ENCODE results near the gene XDH.

Gene XDH

GRCh38 chr2:31414601-31415241 is at the start of gene XDH:
TSS of gene XDH (minus strand) at chr2:31414742. CDS start at chr2:31414666, 76 bp downstream.
- CTCF ChIA-PET: interaction anchor here (0.5 to 1.8 kb wide), 5 partner anchors 13 to 1327 kb away, joined by 3 to 10 read pairs (median 3); no protein-coding TSS in a partner anchor
- TF ChIP-seq CTCF (conservative IDR thresholded peaks at IDR 0.05; ENCODE audit: low read depth): no peak
- POLR2A ChIA-PET (ENCODE audit: low non-redundant PET): no interaction called here
- no peak within 1 kb of the TSS for H3K27ac ChIP-seq
- DNase-seq (ENCODE audit: low spot score): peak; percentile 51

GRCh38 chr2:31457651-31458050 is 43.1 kb upstream of the XDH start:
- POLR2A ChIA-PET (ENCODE audit: low non-redundant PET): no interaction called here
- DNase-seq (ENCODE audit: low spot score): no peak
- CTCF ChIA-PET: no interaction called here
- no peak for TF ChIP-seq CTCF (conservative IDR thresholded peaks at IDR 0.05; ENCODE audit: low read depth)
- H3K27ac ChIP-seq: no peak overlapping the region

- ChIA-PET POLR2A (ENCODE audit: low non-redundant PET) (no interaction called here), CTCF (no interaction called here)
- H3K27ac ChIP-seq: no peak overlapping the region
- no peak for DNase-seq (ENCODE audit: low spot score)
- no peak for TF ChIP-seq CTCF (conservative IDR thresholded peaks at IDR 0.05; ENCODE audit: low read depth)
Measured at GRCh38 chr2:31446848-31447247, 32.3 kb upstream of the XDH start.

GRCh38 chr2:31442376-31442775 is 27.8 kb upstream of the XDH start:
- CTCF ChIA-PET: interaction anchor here (0.7 kb wide), 1 partner anchor 372 kb away, joined by 4 read pairs; no protein-coding TSS in a partner anchor
- POLR2A ChIA-PET (ENCODE audit: low non-redundant PET): no interaction called here
- TF ChIP-seq CTCF (conservative IDR thresholded peaks at IDR 0.05; ENCODE audit: low read depth): no peak
- no peak for DNase-seq (ENCODE audit: low spot score)
- H3K27ac ChIP-seq: no peak overlapping the region

- CTCF ChIA-PET: interaction anchor here (0.6 to 0.9 kb wide), 3 partner anchors 26 to 162 kb away, joined by 3 read pairs; partner anchors contain the start of gene XDH
- DNase-seq (ENCODE audit: low spot score): peak; percentile 71
- POLR2A ChIA-PET (ENCODE audit: low non-redundant PET): interaction anchor here (0.6 to 0.7 kb wide), 2 partner anchors 9 to 1552 kb away, joined by 3 to 4 read pairs; no protein-coding TSS in a partner anchor
- peak overlapping the region; percentile 53; the same call in 1 of the 2 replicates for H3K27ac ChIP-seq
- no peak for TF ChIP-seq CTCF (conservative IDR thresholded peaks at IDR 0.05; ENCODE audit: low read depth)
Measured at GRCh38 chr2:31440764-31441163, 26.2 kb upstream of the XDH start.

- H3K27ac ChIP-seq: no peak overlapping the region
- DNase-seq (ENCODE audit: low spot score): peak; percentile 44
- CTCF ChIA-PET: no interaction called here
- POLR2A ChIA-PET (ENCODE audit: low non-redundant PET): no interaction called here
- TF ChIP-seq CTCF (conservative IDR thresholded peaks at IDR 0.05; ENCODE audit: low read depth): no peak; the same call in 1 of the 2 replicates
Measured at GRCh38 chr2:31434911-31435310, 20.4 kb upstream of the XDH start.
